Endometrium (tissue), 2 donors: ENCODE data around the gene NEU1.

Source experiments
- FAIRE-seq: peaks from 2 replicates; lab custom pipeline; 2012; peaks lifted over from hg19 to GRCh38; lab: Jason Lieb, UNC
- donor health status: control.
- donor health status: control.

NEU1 gene

GRCh38 chr6:31896493-31896855 lies 33.9 kb upstream of the NEU1 start:
- FAIRE-seq, result no peak

- no peak for FAIRE-seq
These were observed 30.2 kb upstream of the NEU1 start for GRCh38 chr6:31892821-31893220.

- no peak for FAIRE-seq
These were observed 26.8 kb upstream of the NEU1 start for GRCh38 chr6:31889331-31889972.

- no peak for FAIRE-seq
These were observed 25.9 kb upstream of the NEU1 start for GRCh38 chr6:31888276-31889258.

- no peak for FAIRE-seq
These were observed 24.8 kb upstream of the NEU1 start for GRCh38 chr6:31887173-31888007.

GRCh38 chr6:31886541-31886991 lies 23.9 kb upstream of the NEU1 start:
- FAIRE-seq, result no peak

GRCh38 chr6:31884528-31885035 lies 22.0 kb upstream of the NEU1 start:
- no peak for FAIRE-seq

- FAIRE-seq, result no peak
These were observed 21.1 kb upstream of the NEU1 start for GRCh38 chr6:31883676-31884075.

- no peak for FAIRE-seq
These were observed 19.7 kb upstream of the NEU1 start for GRCh38 chr6:31882344-31882743.

- FAIRE-seq, result no peak
These were observed 18.7 kb upstream of the NEU1 start for GRCh38 chr6:31881136-31881859.

GRCh38 chr6:31880616-31881015 lies 18.0 kb upstream of the NEU1 start:
- no peak for FAIRE-seq

- no peak for FAIRE-seq
These were observed 17.3 kb upstream of the NEU1 start for GRCh38 chr6:31879901-31880300.

- no peak for FAIRE-seq
These were observed 16.5 kb upstream of the NEU1 start for GRCh38 chr6:31879143-31879542.

- no peak for FAIRE-seq
These were observed 16.1 kb upstream of the NEU1 start, which contains the start of gene SLC44A4 for GRCh38 chr6:31878726-31879125. Gene SLC44A4 (minus strand): TSS chr6:31878997. CDS start chr6:31878980, 17 bp downstream.

GRCh38 chr6:31878222-31878621 lies 15.6 kb upstream of the NEU1 start:
- no peak for FAIRE-seq

GRCh38 chr6:31877651-31878161 lies 15.1 kb upstream of the NEU1 start:
- no peak for FAIRE-seq

- FAIRE-seq, result no peak
These were observed 14.6 kb upstream of the NEU1 start for GRCh38 chr6:31877125-31877650.

- FAIRE-seq, result no peak
These were observed 13.7 kb upstream of the NEU1 start for GRCh38 chr6:31876357-31876756.

- no peak for FAIRE-seq
These were observed 13.3 kb upstream of the NEU1 start for GRCh38 chr6:31875877-31876276.

- no peak for FAIRE-seq
These were observed 12.4 kb upstream of the NEU1 start for GRCh38 chr6:31874836-31875572.
